ENCODE data around the gene SYTL2. TPM values are rescaled to one million over a fixed set of nuclear protein-coding genes. Genes with fewer than 3 reads are reported as not detected.

SYTL2 gene
- total and polyA plus RNA-seq, 2 experiments from 2014 or later = 3.4 to 7.2 TPM

GRCh38 chr11:85682330-85683305 is 128.3 kb downstream of the SYTL2 start:
- ATAC-seq (peak; percentile 24; the same call in 2 of the 3 replicates), DNase-seq (ENCODE audit: low spot score) (no peak)
- H2AFZ ChIP-seq = peak overlapping the region; percentile 74; the same call in 1 of the 2 replicates
- H3K9me2 ChIP-seq (ENCODE audit: insufficient read depth) = no peaks in the 10 kb centered on the region
- Mint-ChIP-seq H3K27me3 (ENCODE audit: insufficient read depth, low read depth, poor library complexity) (peaks cover 2% of the 10 kb centered on the region), H3K36me3 (ENCODE audit: low read depth) (no peaks in the 10 kb centered on the region; the same call in 2 of the 3 replicates), H3K4me1 (peaks cover 20% of the 10 kb centered on the region), H3K9me3 (no peaks in the 10 kb centered on the region), H3K27ac (no peak overlapping the region), H3K4me3 (no peak overlapping the region)
- no peaks in the 10 kb centered on the region for H3K79me2 ChIP-seq (replicated peaks; ENCODE audit: insufficient read depth)
- H3K27me3 ChIP-seq (ENCODE audit: insufficient read depth) = no peaks in the 10 kb centered on the region
- peaks cover 9% of the 10 kb centered on the region for H3K4me1 ChIP-seq (ENCODE audit: insufficient read depth)
- H3K4me2 ChIP-seq = no peak overlapping the region
- no peaks in the 10 kb centered on the region for H4K20me1 ChIP-seq (replicated peaks; ENCODE audit: insufficient read depth)
- no peaks in the 10 kb centered on the region for H3F3A ChIP-seq (replicated peaks; ENCODE audit: low read depth)
- H3K4me3 ChIP-seq = no peak overlapping the region
- H3K27ac ChIP-seq (ENCODE audit: low read depth) = no peak overlapping the region
- H3K36me3 ChIP-seq (ENCODE audit: insufficient read depth) = no peaks in the 10 kb centered on the region
- TF ChIP-seq JUNB (IDR thresholded peaks at IDR 0.05; ENCODE audit: unreplicated experiment) (no peak), STAT1 (IDR thresholded peaks at IDR 0.05; ENCODE audit: unreplicated experiment) (no peak), ETS1 (IDR thresholded peaks at IDR 0.05) (no peak), NANOG (IDR thresholded peaks at IDR 0.05; ENCODE audit: borderline replicate concordance) (no peak), EZH2 (IDR thresholded peaks at IDR 0.05; ENCODE audit: low read depth, unreplicated experiment) (no peak), EZH2phosphoT487 (IDR thresholded peaks at IDR 0.05; ENCODE audit: unreplicated experiment) (no peak), ZNF114 (CRISPR knock-in tag; IDR thresholded peaks at IDR 0.05) (no peak), REST (IDR thresholded peaks at IDR 0.05; ENCODE audit: unreplicated experiment) (no peak), CREB1 (CRISPR knock-in tag; IDR thresholded peaks at IDR 0.05; ENCODE audit: low read depth) (no peak)
- TF ChIP-seq, protein P1, sequence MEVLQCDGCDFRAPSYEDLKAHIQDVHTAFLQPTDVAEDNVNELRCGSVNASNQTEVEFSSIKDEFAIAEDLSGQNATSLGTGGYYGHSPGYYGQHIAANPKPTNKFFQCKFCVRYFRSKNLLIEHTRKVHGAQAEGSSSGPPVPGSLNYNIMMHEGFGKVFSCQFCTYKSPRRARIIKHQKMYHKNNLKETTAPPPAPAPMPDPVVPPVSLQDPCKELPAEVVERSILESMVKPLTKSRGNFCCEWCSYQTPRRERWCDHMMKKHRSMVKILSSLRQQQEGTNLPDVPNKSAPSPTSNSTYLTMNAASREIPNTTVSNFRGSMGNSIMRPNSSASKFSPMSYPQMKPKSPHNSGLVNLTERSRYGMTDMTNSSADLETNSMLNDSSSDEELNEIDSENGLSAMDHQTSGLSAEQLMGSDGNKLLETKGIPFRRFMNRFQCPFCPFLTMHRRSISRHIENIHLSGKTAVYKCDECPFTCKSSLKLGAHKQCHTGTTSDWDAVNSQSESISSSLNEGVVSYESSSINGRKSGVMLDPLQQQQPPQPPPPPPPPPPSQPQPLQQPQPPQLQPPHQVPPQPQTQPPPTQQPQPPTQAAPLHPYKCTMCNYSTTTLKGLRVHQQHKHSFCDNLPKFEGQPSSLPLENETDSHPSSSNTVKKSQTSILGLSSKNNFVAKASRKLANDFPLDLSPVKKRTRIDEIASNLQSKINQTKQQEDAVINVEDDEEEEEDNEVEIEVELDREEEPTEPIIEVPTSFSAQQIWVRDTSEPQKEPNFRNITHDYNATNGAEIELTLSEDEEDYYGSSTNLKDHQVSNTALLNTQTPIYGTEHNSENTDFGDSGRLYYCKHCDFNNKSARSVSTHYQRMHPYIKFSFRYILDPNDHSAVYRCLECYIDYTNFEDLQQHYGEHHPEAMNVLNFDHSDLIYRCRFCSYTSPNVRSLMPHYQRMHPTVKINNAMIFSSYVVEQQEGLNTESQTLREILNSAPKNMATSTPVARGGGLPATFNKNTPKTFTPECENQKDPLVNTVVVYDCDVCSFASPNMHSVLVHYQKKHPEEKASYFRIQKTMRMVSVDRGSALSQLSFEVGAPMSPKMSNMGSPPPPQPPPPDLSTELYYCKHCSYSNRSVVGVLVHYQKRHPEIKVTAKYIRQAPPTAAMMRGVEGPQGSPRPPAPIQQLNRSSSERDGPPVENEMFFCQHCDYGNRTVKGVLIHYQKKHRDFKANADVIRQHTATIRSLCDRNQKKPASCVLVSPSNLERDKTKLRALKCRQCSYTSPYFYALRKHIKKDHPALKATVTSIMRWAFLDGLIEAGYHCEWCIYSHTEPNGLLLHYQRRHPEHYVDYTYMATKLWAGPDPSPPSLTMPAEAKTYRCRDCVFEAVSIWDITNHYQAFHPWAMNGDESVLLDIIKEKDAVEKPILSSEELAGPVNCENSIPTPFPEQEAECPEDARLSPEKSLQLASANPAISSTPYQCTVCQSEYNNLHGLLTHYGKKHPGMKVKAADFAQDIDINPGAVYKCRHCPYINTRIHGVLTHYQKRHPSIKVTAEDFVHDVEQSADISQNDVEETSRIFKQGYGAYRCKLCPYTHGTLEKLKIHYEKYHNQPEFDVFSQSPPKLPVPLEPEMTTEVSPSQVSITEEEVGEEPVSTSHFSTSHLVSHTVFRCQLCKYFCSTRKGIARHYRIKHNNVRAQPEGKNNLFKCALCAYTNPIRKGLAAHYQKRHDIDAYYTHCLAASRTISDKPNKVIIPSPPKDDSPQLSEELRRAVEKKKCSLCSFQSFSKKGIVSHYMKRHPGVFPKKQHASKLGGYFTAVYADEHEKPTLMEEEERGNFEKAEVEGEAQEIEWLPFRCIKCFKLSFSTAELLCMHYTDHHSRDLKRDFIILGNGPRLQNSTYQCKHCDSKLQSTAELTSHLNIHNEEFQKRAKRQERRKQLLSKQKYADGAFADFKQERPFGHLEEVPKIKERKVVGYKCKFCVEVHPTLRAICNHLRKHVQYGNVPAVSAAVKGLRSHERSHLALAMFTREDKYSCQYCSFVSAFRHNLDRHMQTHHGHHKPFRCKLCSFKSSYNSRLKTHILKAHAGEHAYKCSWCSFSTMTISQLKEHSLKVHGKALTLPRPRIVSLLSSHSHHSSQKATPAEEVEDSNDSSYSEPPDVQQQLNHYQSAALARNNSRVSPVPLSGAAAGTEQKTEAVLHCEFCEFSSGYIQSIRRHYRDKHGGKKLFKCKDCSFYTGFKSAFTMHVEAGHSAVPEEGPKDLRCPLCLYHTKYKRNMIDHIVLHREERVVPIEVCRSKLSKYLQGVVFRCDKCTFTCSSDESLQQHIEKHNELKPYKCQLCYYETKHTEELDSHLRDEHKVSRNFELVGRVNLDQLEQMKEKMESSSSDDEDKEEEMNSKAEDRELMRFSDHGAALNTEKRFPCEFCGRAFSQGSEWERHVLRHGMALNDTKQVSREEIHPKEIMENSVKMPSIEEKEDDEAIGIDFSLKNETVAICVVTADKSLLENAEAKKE (CRISPR knock-in tag; IDR thresholded peaks at IDR 0.05) = no peak

Data from GM23338 (cell line).